Natural killer cell (primary cell): ENCODE data around the gene CNPY1. TPM values are rescaled to one million over a fixed set of nuclear protein-coding genes. Genes with fewer than 3 reads are reported as not detected.

Experiments
- ATAC-seq, 3 donors: fragments of 150-1000 bp in 2 of 3; fragments of 200-7000 bp in 1 of 3; cut with Tn5 transposase; 1 replicate in 1 of 3; 2 replicates in 2 of 3; pipeline ENCODE4 v1.10.0; 2021; ENCODE audit warnings: mild to moderate bottlenecking in 2 of 3, moderate library complexity in 2 of 3
- DNase-seq, 2 donors: peaks; one replicate each; pipeline versions ENCODE4 v3.0.0 to v3.0.0-alpha.2; 2013 to 2021; ENCODE audit warnings: mixed read lengths in 1 of 2
- H3K27ac ChIP-seq: one replicate; pipeline ENCODE4 v1.5.1; 2013; ENCODE audit warnings: mild to moderate bottlenecking, low read length
- H3K27me3 ChIP-seq: one replicate; pipeline ENCODE4 v1.6.1; 2013; ENCODE audit warnings: low read length; ENCODE audit not compliant: control insufficient read depth, insufficient read depth
- H3K36me3 ChIP-seq: one replicate; pipeline ENCODE4 v1.6.1; 2013; ENCODE audit warnings: low read length; ENCODE audit not compliant: control insufficient read depth, insufficient read depth
- H3K4me1 ChIP-seq: one replicate; pipeline ENCODE4 v1.6.1; 2013; ENCODE audit warnings: low read length; ENCODE audit not compliant: control insufficient read depth, insufficient read depth
- H3K4me3 ChIP-seq: one replicate; pipeline ENCODE4 v1.5.1; 2013; ENCODE audit warnings: low read length
- H3K9me3 ChIP-seq: one replicate; pipeline ENCODE4 v1.6.1; 2013; ENCODE audit warnings: low read length; ENCODE audit not compliant: control insufficient read depth, insufficient read depth
- H3K27ac Mint-ChIP-seq, 2 donors: one replicate each; pipeline ENCODE4 v1.8.0; 2022; ENCODE audit warnings: mild to moderate bottlenecking in 2 of 2, mixed read lengths in 2 of 2, moderate library complexity in 1 of 2
- H3K27me3 Mint-ChIP-seq, 2 donors: one replicate each; pipeline ENCODE4 v1.8.0; 2022; ENCODE audit warnings: low read depth in 2 of 2, mixed read lengths in 2 of 2
- H3K36me3 Mint-ChIP-seq: one replicate; pipeline ENCODE4 v1.8.0; 2022; ENCODE audit warnings: mixed read lengths
- H3K4me1 Mint-ChIP-seq, 2 donors: one replicate each; pipeline ENCODE4 v1.8.0; 2022; ENCODE audit warnings: mixed read lengths in 2 of 2
- H3K4me3 Mint-ChIP-seq: one replicate; pipeline ENCODE4 v1.8.0; 2022; ENCODE audit warnings: mild to moderate bottlenecking, moderate library complexity, mixed read lengths
- H3K9me3 Mint-ChIP-seq, 2 donors: one replicate each; pipeline ENCODE4 v1.8.0; 2022; ENCODE audit warnings: mixed read lengths in 2 of 2
- WGBS: methylation state at CpG from one replicate; pipeline ENCODE4 v1.1.7; 2013; ENCODE audit warnings: missing lambda C conversion rate; ENCODE audit not compliant: insufficient coverage; 5-methylcytosine and 5-hydroxymethylcytosine counted together
- intact Hi-C: fragments of 100-400 bp; cut with micrococcal nuclease; formaldehyde crosslinking; loops from one replicate; pipeline ENCODE4 v1.14.2; 2022
- total RNA-seq, 4 donors: library from RNA; stranded (reverse); fragments of 120-200 nt in 1 of 4; gene quantifications; one replicate each; pipeline versions ENCODE4 v1.2.3 to v1.2.4, GENCODE V29; 2013 to 2022
- TF ChIP-seq, protein P1 (sequence below): fragments of 200-600 bp; IDR thresholded peaks from one replicate; pipeline ENCODE4 v1.8.0; 2022; ENCODE audit warnings: antibody characterized with exemption

CNPY1 gene
- total RNA-seq, 3 donors from 2014 or later (not counting 1 experiment from before 2014, with no cell fraction given), result not detected

DNA sequence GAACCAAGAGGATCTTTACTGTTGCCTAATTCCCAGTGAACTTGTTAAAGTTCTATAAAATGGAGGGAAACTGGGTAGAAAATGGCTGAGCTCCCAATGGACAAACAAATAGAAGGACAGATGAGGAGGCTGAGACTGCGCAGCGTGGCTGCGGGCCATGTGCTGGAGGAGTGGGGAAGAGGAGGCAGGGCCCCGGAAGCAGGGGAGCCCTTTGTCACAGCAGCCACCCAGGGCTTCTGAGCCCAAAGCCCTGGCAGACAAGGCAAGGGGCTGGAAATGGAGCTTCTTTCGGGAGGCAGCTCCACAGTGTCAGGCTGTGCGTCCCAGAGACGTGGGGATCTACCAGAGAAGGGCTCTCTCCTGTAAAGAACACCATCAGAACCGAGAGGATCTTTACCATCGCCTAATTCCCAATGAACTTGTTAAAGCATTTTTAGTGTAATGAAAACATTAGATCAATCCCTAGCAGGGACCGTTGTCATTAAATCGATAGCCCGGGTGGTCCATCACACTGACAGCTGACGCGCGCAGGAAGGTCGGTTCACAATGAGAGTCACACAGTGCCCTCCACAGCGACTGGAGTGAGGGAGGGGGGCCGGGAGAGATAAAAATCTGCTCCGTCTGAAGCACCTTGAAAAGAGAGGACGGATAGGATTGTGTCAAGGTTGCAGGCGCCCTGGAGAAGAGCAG is 14.0 kb upstream of the CNPY1 start:
- TF ChIP-seq, protein P1, sequence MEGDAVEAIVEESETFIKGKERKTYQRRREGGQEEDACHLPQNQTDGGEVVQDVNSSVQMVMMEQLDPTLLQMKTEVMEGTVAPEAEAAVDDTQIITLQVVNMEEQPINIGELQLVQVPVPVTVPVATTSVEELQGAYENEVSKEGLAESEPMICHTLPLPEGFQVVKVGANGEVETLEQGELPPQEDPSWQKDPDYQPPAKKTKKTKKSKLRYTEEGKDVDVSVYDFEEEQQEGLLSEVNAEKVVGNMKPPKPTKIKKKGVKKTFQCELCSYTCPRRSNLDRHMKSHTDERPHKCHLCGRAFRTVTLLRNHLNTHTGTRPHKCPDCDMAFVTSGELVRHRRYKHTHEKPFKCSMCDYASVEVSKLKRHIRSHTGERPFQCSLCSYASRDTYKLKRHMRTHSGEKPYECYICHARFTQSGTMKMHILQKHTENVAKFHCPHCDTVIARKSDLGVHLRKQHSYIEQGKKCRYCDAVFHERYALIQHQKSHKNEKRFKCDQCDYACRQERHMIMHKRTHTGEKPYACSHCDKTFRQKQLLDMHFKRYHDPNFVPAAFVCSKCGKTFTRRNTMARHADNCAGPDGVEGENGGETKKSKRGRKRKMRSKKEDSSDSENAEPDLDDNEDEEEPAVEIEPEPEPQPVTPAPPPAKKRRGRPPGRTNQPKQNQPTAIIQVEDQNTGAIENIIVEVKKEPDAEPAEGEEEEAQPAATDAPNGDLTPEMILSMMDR, result no peak
- Mint-ChIP-seq H3K4me3 (no peak overlapping the region), H3K27ac (no peak overlapping the region), H3K36me3 (no peaks in the 10 kb centered on the region), H3K27me3 (peaks cover 11 to 22% of the 10 kb centered on the region in 2 donors), H3K9me3 (no peaks in the 10 kb centered on the region), H3K4me1 (no peaks in the 10 kb centered on the region)
- Histone ChIP-seq H3K36me3 (no peaks in the 10 kb centered on the region), H3K9me3 (no peaks in the 10 kb centered on the region), H3K4me3 (no peak overlapping the region), H3K27ac (no peak overlapping the region), H3K27me3 (no peaks in the 10 kb centered on the region), H3K4me1 (no peaks in the 10 kb centered on the region)
- DNase-seq (no peak), ATAC-seq (no peak)
- WGBS, result 88% methylated on average over 21 of the region's 21 CpGs
- intact Hi-C loops, result no loop called here

DNA sequence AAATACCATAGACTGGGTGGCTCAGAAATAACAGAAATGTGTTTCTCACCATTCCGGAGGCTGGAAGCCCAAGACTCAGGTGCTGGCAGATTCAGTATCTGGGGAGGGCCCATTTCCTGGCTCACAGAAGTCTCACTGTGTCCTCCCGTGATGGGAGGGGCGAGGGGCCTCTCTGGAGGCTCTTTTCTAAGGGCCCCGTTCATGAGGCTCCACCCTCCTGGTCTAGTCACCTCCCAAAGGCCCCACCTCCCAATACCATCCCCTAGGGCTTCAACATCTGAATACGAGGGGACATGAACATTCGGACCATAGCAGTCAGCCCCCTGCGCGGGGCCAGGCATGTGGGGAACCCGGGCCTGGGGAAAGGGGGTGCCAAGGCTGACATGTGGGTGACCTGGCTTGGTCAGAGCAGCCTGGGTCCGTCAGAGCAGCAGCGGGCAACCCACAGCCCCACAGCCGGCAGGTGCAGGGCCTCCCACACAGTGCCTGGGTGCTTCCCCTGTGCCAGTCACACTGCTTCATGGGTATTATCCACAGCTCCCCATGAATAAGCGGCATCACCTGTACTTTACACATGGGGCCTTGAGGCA is 13.3 kb upstream of the CNPY1 start:
- Mint-ChIP-seq H3K4me3 (no peak overlapping the region), H3K27me3 (peaks cover 11 to 22% of the 10 kb centered on the region in 2 donors), H3K36me3 (no peaks in the 10 kb centered on the region), H3K4me1 (no peaks in the 10 kb centered on the region), H3K27ac (no peak overlapping the region), H3K9me3 (no peaks in the 10 kb centered on the region)
- ATAC-seq (no peak), DNase-seq (no peak)
- H3K9me3 ChIP-seq, result no peaks in the 10 kb centered on the region
- intact Hi-C loops, result no loop called here
- WGBS, result 80% methylated on average over 13 of the region's 13 CpGs
- no peak overlapping the region for H3K4me3 ChIP-seq
- H3K36me3 ChIP-seq, result no peaks in the 10 kb centered on the region
- TF ChIP-seq, protein P1, result no peak
- H3K27ac ChIP-seq, result no peak overlapping the region
- H3K4me1 ChIP-seq, result no peaks in the 10 kb centered on the region
- no peaks in the 10 kb centered on the region for H3K27me3 ChIP-seq

DNA sequence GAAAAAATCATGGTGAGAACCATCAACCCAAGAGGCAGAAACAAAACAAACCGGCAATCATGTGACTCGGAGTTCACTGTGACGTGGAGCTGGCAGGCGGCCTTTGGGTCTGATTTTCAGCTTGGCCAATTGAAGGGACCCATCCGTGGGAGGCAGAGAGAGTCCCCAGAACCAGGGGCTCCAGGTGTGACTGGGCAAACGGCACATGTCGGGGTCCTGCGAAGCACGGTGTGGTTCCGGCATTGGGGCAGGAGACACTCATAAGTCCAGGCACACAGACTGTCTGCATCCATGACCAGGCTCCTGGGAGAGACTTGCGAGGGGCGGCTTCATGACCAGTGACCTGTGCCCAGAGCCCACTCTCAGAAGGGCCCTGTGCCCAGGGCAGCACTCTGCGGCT is 12.6 kb upstream of the CNPY1 start:
- 93% methylated on average over 13 of the region's 13 CpGs for WGBS
- TF ChIP-seq, protein P1, result no peak
- intact Hi-C loops, result no loop called here
- Histone ChIP-seq H3K4me1 (no peaks in the 10 kb centered on the region), H3K27me3 (no peaks in the 10 kb centered on the region), H3K36me3 (no peaks in the 10 kb centered on the region), H3K27ac (no peak overlapping the region), H3K9me3 (no peaks in the 10 kb centered on the region), H3K4me3 (no peak overlapping the region)
- ATAC-seq, result no peak
- Mint-ChIP-seq H3K36me3 (no peaks in the 10 kb centered on the region), H3K9me3 (no peaks in the 10 kb centered on the region), H3K4me3 (no peak overlapping the region), H3K27ac (no peak overlapping the region), H3K4me1 (no peaks in the 10 kb centered on the region), H3K27me3 (peaks cover 11 to 22% of the 10 kb centered on the region in 2 donors)
- no peak for DNase-seq
